Stimulated activated CD4-positive, alpha-beta T cell treated with anti-CD3 and anti-CD28 coated beads, TNF-alpha, amount 100 ng/mL, for 1 hour (primary cell): ENCODE data around the gene C1QTNF7.

ENCODE experiments used
- DNase-seq, 3 donors: peaks; one replicate each; pipeline ENCODE4 v3.0.0-alpha.2; 2020; ENCODE audit warnings: low read depth in 3 of 3, low spot score in 1 of 3

The C1QTNF7 gene, protein sequence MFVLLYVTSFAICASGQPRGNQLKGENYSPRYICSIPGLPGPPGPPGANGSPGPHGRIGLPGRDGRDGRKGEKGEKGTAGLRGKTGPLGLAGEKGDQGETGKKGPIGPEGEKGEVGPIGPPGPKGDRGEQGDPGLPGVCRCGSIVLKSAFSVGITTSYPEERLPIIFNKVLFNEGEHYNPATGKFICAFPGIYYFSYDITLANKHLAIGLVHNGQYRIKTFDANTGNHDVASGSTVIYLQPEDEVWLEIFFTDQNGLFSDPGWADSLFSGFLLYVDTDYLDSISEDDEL

DNA sequence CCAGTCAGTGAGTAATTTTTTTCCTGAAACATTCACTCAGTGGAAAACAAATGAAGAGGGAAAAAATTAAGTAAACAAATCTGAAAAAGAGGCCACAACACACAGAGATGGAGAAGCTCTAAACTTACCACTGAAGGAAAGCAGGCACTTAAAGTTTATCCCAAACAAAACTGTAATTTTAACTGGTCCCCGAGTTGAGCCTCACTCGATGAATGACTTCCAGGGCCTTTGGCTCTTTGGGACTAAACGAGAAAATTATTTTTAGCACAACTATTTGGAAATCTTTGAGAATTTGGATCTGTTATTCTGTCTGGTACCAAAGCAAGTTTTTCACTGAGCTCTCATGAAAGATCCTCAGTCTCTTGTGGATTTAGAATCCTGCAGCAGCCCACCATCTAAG lies at the start of gene C1QTNF7:
Gene C1QTNF7, plus strand, starts transcription at position 333 of the 400 bp plus-strand sequence. CDS start 7,711 bp downstream, outside the sequence.
- no peak for DNase-seq

DNA sequence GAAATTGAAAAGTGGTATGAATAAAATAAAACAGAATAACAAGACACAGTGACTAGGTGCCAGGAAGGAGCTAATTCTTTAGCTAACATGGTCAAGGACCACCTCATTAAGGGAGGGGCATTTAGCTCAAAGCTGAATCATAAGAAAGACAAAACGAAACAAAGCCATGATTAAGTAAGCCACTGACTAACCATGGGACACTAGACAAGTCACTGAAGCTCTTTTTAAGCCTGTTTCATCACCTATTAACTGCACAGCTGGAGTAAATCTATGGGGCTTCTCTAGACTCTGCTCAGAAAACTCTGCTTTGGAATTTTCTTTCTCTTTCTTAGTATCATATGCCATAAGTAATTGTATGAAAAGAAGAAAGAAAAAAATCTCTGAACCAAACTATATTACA lies 49.8 kb upstream of the C1QTNF7 start:
- no peak for DNase-seq

DNA sequence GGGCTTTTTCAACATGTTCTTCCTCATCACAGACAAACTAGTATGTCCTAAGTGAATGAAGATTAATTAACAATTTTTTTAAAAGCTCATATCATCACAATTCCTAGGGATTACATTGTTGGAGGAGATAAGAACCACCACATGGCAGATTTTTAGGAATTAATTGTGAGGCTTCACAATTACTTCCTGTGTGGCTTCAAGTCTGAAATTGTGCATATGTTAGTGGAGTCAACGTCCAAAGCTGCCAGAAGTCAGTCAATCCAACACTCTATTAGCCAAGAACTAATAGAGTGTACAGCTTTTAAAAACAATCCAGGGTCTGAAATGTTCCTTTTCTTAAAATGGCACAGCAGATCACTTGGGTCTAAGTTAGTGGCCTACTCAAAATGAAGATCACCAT lies 49.3 kb upstream of the C1QTNF7 start:
- no peak for DNase-seq

DNA sequence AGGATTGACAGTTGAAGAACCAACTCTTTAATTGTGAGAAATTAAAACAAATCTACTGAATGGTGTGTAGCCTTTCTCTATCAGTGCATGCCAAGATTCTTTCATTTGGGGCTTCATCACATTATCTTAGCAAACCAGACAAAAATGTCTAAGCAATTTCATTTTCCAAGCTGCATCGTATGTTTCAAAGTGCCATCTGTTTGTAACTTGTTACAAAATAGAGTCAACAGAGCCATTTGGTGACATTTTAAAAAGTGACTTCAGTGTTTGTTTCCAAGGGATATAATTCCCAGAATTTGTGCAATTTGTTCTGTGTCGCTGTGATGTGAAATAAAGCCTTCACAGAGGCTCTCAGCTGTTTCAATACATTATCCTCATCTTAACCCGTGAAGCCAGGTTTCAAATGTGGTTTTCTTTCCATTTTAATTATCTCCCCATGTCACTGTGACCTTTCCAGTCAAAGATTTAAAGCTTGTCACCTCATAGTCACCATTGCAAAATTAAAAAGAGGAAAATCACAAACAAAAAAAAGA lies 46.0 kb upstream of the C1QTNF7 start:
- no peak for DNase-seq

DNA sequence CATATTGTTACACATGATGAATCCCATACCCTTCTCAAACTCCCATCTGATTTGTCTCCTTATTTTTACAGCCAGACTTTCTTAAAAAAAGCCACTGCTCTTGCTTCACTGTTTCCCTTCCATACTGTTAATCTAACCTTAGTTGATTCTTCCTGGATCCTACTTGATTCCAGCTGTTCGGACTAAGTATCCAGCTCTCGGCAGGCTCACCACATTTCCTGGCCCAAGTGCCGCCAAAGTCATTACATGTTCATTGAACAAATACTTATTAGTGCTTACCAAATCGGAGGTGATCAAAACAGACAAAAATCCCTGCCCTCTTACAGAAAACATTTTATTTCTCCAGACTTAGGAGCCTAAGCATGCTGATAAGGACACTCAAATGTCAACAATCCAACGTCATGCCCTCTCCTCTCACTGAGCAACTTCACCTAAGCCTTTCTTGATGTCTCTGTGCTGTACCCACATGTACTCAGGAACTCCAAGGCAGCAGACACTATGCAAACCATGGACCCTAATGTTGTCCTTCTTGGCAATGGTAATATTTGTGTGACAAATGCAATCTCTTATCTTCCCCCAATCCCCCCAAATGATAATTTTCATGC lies 45.1 kb upstream of the C1QTNF7 start:
- DNase-seq = no peak

DNA sequence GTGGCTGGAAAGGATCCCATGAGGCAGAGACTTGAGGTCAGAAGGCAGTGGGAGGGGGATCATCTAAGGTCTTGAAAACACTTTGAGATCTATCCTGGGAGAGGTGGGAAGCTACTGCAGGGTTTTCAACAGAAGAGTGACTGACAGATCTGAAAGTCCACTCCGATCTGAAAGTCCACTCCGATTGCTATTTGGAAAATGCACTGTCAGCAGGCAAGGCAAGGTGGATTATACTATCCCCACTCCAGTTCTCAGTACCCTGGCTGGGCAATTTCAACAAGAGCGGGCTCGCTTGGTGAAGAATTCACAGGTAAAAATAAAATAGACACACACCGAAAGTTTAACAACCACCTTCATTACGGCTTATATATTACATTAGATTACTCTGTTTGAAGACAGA lies 42.3 kb upstream of the C1QTNF7 start:
- DNase-seq = no peak

DNA sequence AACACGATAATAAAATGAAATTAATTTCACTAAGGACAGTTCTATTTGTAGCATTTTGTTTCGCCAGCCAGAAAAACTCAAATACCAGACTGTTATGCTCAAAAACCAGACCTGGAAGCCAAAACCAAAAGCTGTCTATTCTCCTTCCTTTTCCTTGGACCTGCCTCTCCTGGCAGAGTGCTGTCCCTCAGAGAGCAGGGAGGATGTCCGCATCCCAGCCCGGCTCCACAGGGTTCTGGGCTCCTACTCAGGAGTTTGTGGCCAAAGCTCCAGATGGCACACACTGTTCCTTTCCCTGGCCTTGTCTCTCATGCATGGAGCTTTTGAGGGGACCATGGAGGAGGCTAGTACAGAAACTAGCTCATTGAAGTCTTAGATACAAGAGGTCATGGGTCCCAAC lies 41.9 kb upstream of the C1QTNF7 start:
- DNase-seq = no peak

DNA sequence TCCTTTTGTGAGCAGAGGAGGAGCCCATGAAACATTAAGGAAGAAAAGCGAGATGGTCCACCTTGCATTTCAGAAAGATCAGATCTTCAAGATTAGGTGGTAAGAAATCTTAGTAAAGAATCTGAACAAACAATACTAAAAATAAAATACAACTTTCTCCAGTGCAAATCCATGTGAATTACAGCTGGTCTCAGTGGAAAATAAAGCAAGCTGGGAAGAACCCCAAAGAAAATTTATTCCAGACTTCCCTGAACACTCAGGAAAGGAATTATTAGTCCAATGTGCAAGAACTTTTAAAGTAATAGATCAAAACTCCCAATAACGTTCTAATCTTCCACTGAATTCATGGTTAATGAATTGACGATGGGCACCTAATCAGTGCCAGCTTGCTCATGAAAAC lies 37.3 kb upstream of the C1QTNF7 start:
- no peak for DNase-seq

DNA sequence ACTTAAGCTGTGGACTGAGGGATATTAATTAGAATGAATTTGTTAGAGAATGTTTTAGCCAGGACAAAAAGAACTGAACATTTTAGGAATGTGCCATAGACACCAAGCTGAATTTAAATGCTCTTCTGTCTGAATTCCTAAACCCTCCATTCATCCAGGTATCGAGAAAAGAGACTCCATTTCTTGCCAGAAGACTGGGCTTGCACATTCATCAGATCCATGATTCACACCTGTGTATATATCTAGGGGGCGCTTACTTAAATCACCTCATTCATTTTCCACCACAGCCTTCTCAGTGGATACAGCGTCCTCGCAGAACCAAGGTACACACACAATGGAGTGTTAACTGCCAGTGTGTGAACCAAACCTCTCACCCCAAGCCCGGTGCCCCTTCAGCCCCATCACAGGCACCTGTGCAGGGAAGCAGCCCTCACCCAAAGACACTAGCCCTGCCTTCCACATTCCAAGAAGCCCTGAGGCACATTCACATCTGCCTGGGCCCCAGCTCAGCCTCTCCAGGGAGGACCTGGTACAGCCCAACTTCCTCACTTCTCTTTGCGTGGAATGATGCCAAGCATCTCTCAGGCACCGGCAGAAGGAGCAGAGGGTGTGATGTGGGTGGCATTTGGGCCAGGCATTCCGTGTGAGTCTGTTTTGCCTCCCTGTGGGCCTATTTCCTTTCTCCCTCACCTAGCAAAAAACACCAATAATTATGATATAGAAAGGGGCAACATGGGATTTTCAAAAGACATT lies 35.6 kb upstream of the C1QTNF7 start:
- no peak for DNase-seq

DNA sequence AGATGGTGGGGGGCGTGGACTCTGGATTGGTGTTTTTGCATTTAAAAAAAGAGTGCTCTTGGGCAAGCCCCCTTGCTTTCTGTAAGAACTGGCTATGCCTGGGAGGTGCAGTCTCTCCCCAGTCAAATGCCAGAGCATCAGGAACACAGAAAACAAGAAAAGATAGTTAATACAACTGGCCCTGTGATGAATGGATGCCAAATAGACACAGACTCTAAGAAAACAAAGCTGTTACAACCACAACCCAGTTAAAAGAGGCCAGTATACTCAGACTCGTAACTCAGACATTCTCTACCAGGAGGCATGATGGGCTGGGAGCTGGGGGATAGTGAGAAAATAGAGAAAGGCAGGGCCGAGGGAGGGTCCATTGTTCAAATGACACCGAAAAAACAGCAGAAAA lies 32.5 kb upstream of the C1QTNF7 start:
- no peak for DNase-seq

DNA sequence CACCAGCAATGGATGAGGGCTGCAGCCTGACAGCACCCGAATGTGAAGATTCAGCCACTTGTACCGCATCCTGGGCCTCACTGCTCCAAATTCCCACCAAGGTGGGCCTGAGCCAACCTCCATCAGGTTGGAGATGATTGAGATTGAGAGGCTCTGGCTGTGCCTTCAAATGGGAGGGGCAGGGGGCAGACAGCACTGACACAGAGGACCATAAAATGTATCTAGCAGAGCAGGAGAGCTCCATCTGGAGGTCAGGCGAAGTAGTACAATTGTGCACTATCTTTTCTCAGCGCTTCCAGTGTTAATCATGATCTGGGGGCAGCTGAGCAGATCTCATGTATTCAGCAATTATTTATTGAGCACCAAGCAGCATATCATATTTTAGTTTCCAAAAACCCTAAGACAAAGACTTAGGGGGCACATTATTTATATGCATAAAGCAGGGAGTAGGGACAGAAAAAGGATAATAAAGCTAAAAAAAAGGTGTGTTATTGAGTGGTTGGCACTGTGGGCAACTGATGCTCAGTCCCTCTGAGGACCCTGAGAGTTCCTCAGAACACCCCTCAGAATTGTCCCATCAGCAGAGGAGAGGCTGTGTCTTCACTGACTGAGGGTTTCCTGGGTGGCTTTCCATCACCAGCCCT lies 31.6 kb upstream of the C1QTNF7 start:
- DNase-seq = peak; percentile 3 to 23 (median 12)

DNA sequence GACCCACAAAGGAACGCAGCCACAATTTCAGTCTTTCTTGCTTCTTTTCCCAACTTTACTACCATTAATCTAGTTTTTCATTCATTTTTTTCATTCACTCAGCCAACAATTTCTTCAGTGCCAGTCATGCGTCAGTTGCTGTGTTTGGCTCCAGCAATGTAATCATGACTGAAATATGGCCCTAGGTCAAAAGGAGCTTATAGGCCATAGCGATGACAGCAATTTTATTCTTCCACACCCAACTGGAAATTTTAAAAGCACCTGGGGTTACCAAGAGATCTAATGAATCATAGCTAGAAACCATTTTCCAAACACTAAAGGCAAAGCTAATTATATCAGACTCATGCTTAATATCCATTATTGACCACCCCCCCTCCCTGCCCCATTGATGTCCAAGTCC lies 29.8 kb upstream of the C1QTNF7 start:
- DNase-seq = no peak

DNA sequence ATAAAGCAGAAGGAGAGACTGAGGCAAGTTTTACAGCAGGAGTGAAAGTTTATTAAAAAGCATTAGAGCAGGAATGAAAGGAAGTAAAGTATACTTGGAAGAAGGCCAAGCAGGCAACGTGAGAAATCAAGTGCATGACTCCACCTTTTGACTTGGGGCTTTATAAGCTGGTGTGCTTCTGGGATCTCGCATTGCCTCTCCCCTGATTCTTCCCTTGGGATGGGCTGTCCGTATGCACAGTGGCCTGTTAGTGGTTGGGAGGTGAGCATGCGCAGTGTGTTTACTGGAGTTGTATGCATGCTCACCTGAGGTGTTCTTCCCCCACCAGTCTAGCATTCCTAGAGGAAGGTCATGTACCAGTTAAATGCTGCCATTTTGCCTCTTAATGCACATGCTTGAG lies 29.1 kb upstream of the C1QTNF7 start:
- no peak for DNase-seq

DNA sequence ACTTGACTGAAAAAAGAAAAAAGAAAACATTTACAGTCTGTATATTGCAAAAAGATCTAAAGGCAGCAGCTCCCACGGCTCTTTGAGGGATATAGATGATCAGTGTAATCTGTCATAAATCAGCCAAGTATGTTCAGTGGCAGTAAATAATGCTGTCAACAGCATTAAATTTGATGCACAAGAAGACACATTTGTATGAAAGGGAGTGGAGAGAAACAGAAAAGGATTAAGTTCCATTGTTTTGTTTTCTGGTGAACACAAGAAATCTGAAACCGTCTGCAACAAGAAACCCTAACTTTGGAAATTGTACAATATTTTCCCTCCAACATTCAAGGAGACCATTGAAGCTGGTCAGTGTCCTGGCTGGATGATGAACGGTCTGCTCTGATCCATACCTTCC lies 27.6 kb upstream of the C1QTNF7 start:
- DNase-seq = no peak

DNA sequence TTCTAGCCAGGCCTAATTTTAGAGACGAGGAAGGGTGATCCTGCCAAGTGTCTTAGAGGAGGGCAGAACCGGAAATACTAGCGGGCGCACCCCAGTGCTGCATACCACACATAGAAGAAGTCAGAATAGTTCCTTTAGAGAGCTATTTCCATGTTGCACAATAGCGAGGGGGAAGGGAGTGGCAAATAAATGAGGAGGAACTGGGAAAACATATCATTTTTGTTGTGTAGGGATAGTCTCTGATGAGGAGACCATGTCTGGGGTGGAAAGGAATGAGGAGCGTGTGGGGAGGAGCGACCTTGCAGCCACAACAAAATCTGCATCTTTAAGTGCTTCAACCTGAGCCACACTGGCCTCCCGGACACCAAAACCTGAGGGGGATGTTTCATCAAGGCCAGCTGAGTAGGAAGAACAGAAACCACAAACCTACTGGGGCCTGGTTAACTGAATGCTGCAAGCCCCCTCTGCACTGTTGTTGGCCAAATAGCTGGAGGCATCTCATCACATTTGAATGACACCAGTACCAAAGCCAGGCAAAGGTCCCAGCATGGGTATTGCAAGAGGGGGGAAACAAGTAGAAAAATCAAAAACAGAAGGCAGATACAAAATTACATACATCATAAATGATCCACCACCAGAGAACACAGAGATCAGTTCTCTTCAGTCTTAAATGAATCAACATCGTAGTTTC lies 26.7 kb upstream of the C1QTNF7 start:
- DNase-seq = no peak

DNA sequence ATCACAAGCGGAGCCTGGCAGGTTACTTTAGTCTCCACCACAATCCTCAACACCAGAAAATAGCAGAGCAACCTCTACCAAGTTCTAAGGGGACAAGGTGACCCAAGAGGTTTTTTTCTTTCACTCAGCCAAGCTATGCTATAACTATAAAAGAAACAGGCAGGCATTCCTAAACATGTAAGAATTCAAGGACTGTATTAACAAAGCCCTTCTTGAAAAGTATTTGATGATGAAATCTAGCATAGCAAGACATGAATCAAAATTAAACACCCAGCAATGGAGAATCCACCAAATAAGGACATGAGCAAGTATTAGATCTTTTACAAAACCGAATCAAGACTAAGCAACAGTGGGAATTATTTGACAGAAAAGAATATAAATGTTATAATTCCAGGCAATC lies 25.7 kb upstream of the C1QTNF7 start:
- DNase-seq = no peak

DNA sequence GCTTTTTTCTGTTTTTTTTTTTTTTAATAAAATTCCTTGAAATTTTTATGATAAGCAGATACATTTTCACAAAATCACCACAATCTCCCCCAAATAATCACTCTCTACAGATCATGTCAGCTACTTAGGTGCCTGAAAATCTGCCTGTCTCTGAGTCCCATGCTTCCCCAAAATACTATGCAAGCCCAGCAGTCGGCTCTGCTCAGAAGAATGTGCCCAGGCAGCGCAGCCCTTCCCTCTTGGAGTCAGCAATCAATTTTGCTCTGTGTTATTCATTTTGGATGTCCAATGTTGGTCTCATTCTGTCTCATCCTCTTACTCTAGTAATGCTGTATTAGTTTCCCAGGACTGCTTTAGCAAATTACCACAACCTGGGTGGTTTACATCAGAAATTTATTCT lies 24.9 kb upstream of the C1QTNF7 start:
- DNase-seq = no peak

DNA sequence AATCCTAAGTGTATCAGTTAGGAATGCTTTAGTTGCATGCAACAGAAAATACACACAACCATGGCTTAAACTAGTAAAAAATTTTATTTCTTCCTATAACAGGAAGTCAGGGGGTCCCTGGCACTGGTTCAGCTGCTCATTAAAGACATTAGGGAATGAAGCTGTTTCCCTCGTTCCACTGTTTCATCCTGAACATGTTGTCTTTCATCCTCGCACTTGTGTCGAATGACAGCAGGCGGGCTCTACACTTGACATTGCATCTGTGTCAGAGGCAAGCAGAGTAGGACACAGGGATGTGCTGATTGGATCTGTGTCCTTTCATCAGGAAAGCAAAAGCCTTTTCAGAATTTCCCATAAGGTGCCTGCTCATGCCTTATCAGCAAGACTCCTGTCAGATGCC lies 22.8 kb upstream of the C1QTNF7 start:
- no peak for DNase-seq

DNA sequence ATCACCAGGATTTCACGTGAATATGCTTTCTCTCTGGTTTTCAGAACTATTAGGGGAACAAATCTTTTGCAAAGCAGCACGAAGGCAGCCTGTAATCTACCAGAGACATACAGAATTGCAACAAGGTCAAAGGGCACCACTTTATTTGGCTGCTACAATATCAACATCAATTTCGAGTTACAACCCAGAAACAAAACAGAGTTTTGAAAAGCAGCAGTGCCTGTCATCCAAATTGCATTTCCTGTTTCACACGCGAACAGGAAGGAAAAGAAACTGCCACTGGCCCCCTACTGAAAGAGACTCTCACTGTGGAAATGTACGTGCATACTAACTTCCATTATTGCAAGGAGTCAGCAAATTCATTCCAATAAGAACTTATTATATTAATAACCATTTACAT lies 17.1 kb upstream of the C1QTNF7 start:
- no peak for DNase-seq

DNA sequence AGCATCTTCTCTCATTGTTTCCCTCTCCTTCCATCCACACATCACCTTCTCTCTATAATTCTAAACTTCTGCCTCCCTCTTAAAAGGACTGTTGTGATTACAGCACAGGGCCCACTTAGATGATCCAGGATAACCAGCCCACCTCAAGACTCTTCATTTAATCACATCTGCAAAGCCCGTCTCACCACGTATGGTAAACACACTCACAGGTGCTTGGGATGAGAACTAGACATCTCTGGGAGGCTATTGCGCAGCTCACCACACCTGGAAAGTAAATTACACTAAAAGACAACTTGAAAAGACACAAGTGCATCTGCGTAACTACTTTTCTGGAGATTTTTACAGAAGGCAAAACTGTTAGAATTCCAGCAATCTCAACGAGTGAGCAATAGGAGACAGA lies 15.4 kb upstream of the C1QTNF7 start:
- DNase-seq = no peak

DNA sequence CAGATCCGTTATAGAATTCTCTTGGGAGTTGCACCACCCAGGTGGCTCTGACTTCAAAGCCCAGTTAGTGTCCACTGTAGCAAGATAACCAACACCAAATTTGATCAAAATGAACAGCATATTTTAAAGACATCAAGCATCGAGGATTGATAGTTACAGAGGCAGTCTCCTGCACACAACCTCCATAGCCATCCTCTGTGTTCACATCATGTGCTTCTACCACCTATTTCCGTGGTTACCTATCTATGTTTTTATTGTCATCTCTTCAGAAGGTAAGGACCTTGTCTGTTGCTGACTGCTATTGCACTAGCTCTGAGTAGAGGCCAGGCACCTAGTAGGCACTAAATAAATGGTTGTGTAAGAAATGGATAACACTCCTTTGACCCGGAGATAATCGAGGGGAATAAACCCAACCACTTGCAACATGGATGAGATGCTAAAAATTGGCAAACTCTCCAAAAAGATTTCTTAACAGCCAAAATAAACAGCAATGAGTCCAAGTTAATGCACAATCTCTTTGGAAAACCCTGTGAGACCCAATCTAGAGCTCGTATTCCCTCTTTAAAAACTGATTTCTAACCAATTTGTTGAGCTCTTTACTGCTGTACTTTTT lies 14.7 kb upstream of the C1QTNF7 start:
- no peak for DNase-seq
